BLaER1 treated with 17β-estradiol and CSF1 and Interleukin-3, amounts not matched to agents 10 nM and 100 nM (cell line): ENCODE measurements around the gene LIMD2.
A peak's percentile ranks its signal among the peaks of the same experiment; 100 is the strongest.

ENCODE experiments used
- H3K27ac ChIP-seq, 11 experiments: shearing (Covaris generic); formaldehyde crosslinking; 2 replicates each; pipeline ENCODE4 v1.8.1; 2022
- H3K27me3 ChIP-seq, 11 experiments: shearing (Covaris generic); formaldehyde crosslinking; 2 replicates each; pipeline ENCODE4 v1.8.1; 2022
- H3K36me3 ChIP-seq, 11 experiments: shearing (Covaris generic); formaldehyde crosslinking; 2 replicates each; pipeline ENCODE4 v1.8.1; 2022
- H3K4me1 ChIP-seq, 10 experiments: shearing (Covaris generic); formaldehyde crosslinking; 2 replicates each; pipeline ENCODE4 v1.8.1; 2022
- H3K4me2 ChIP-seq, 11 experiments: shearing (Covaris generic); formaldehyde crosslinking; 2 replicates each; pipeline ENCODE4 v1.8.1; 2022
- H3K4me3 ChIP-seq, 10 experiments: shearing (Covaris generic); formaldehyde crosslinking; 2 replicates each; pipeline ENCODE4 v1.8.1; 2022
- H3K9ac ChIP-seq, 11 experiments: shearing (Covaris generic); formaldehyde crosslinking; 2 replicates each; pipeline ENCODE4 v1.8.1; 2022
- H3K9me3 ChIP-seq, 11 experiments: shearing (Covaris generic); formaldehyde crosslinking; replicated peaks in 1 of 11; 2 replicates each; pipeline ENCODE4 v1.8.1; 2022
- H4K20me1 ChIP-seq, 11 experiments: shearing (Covaris generic); formaldehyde crosslinking; 2 replicates each; pipeline ENCODE4 v1.8.1; 2022
- Cebpa-rat ChIP-seq, 11 experiments: shearing (Covaris generic); IDR thresholded peaks; 2 replicates each; pipeline ENCODE4 v1.8.1; 2022

The LIMD2 gene

GRCh38 chr17:63682441-63682840 is 17.5 kb downstream of the LIMD2 start:
- Histone ChIP-seq H3K4me2 (peak overlapping the region in 1 of 11 experiments; percentile 4; a peak in 2 of 22 replicates), H3K27ac (no peak overlapping the region), H4K20me1 (peaks cover 0 to 61% (median 3%) of the 10 kb centered on the region in 11 experiments; a peak in 6 of 22 replicates)

GRCh38 chr17:63681530-63681929 is 18.4 kb downstream of the LIMD2 start:
- TF ChIP-seq Cebpa-rat (IDR thresholded peaks at IDR 0.05), result no peak
- no peak overlapping the region for H3K27ac ChIP-seq
- no peaks in the 10 kb centered on the region for H3K27me3 ChIP-seq
- no peak overlapping the region for H3K9ac ChIP-seq
- peaks cover 0 to 66% (median 4%) of the 10 kb centered on the region in 11 experiments; a peak in 7 of 22 replicates for H4K20me1 ChIP-seq
- H3K4me1 ChIP-seq, result peaks cover 0 to 18% (median 0%) of the 10 kb centered on the region in 10 experiments; a peak in 3 of 20 replicates
- peaks cover 86 to 100% (median 100%) of the 10 kb centered on the region in 11 experiments for H3K36me3 ChIP-seq
- H3K9me3 ChIP-seq, result peaks cover 11 to 19% (median 15%) of the 10 kb centered on the region in 11 experiments; a peak in 21 of 22 replicates
- H3K4me3 ChIP-seq, result no peak overlapping the region
- peak overlapping the region in 1 of 11 experiments; percentile 4; a peak in 1 of 22 replicates for H3K4me2 ChIP-seq

More at GRCh38 chr17:63682441-63682840, 17.5 kb downstream of the LIMD2 start:
- peaks cover 11 to 19% (median 15%) of the 10 kb centered on the region in 11 experiments; a peak in 21 of 22 replicates for H3K9me3 ChIP-seq
- no peak overlapping the region for H3K9ac ChIP-seq
- H3K4me3 ChIP-seq, result no peak overlapping the region
- H3K36me3 ChIP-seq, result peaks cover 77 to 100% (median 96%) of the 10 kb centered on the region in 11 experiments
- peaks cover 0 to 18% (median 0%) of the 10 kb centered on the region in 10 experiments; a peak in 3 of 20 replicates for H3K4me1 ChIP-seq
- no peaks in the 10 kb centered on the region for H3K27me3 ChIP-seq
- no peak for TF ChIP-seq Cebpa-rat (IDR thresholded peaks at IDR 0.05)

GRCh38 chr17:63680700-63681099 is 19.2 kb downstream of the LIMD2 start:
- H3K9me3 ChIP-seq, result peaks cover 11 to 19% (median 15%) of the 10 kb centered on the region in 11 experiments; a peak in 21 of 22 replicates
- H3K4me3 ChIP-seq, result no peak overlapping the region
- H3K27ac ChIP-seq, result no peak overlapping the region
- no peak overlapping the region for H3K4me2 ChIP-seq
- no peak for TF ChIP-seq Cebpa-rat (IDR thresholded peaks at IDR 0.05)
- no peaks in the 10 kb centered on the region for H3K27me3 ChIP-seq
- peaks cover 87 to 100% (median 99%) of the 10 kb centered on the region in 11 experiments for H3K36me3 ChIP-seq
- no peak overlapping the region for H3K9ac ChIP-seq
- peaks cover 0 to 66% (median 5%) of the 10 kb centered on the region in 11 experiments; a peak in 9 of 22 replicates for H4K20me1 ChIP-seq
- peaks cover 0 to 27% (median 3%) of the 10 kb centered on the region in 10 experiments; a peak in 8 of 20 replicates for H3K4me1 ChIP-seq

DNA sequence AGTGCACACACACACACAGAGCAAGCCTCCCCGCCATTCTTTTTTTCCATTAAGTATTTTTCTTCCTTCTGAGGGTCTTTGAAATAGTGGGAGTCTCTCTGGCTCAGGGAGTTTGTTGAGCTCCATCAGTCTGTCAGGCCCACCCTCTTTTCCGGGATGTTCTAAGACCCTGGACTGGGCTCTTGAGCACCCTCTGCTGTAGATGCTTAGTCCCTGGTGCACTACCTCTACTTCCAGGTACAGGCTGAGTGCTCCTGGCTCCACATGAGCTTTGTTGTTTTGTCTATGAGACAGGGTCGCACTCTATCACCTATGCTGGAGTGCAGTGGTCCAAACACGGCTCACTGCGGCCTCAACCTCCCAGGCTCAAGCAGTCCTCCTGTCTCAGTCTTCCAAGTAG is 20.7 kb downstream of the LIMD2 start:
- H4K20me1 ChIP-seq, result peaks cover 0 to 74% (median 12%) of the 10 kb centered on the region in 11 experiments; a peak in 10 of 22 replicates
- H3K27me3 ChIP-seq, result no peaks in the 10 kb centered on the region
- H3K9ac ChIP-seq, result no peak overlapping the region
- H3K4me3 ChIP-seq, result no peak overlapping the region
- no peak overlapping the region for H3K4me2 ChIP-seq
- H3K27ac ChIP-seq, result no peak overlapping the region
- H3K4me1 ChIP-seq, result peaks cover 0 to 42% (median 12%) of the 10 kb centered on the region in 10 experiments; a peak in 10 of 20 replicates
- H3K9me3 ChIP-seq, result peaks cover 11 to 19% (median 15%) of the 10 kb centered on the region in 11 experiments; a peak in 21 of 22 replicates
- no peak for TF ChIP-seq Cebpa-rat (IDR thresholded peaks at IDR 0.05)
- H3K36me3 ChIP-seq, result peaks cover 82 to 100% (median 97%) of the 10 kb centered on the region in 11 experiments

- Histone ChIP-seq H3K9me3 (peaks cover under 1 to 6% (median 3%) of the 10 kb centered on the region in 11 experiments; a peak in 20 of 22 replicates), H3K27me3 (no peaks in the 10 kb centered on the region), H4K20me1 (peaks cover 0 to 86% (median 12%) of the 10 kb centered on the region in 11 experiments; a peak in 10 of 22 replicates), H3K4me3 (no peak overlapping the region), H3K4me2 (no peak overlapping the region), H3K36me3 (peaks cover 79 to 100% (median 92%) of the 10 kb centered on the region in 11 experiments), H3K27ac (no peak overlapping the region), H3K4me1 (peaks cover 0 to 27% (median 12%) of the 10 kb centered on the region in 10 experiments; a peak in 10 of 20 replicates), H3K9ac (no peak overlapping the region)
- no peak for TF ChIP-seq Cebpa-rat (IDR thresholded peaks at IDR 0.05)
These were observed 23.3 kb downstream of the LIMD2 start for GRCh38 chr17:63676584-63676983.

GRCh38 chr17:63675607-63676546 is 24.0 kb downstream of the LIMD2 start:
- Histone ChIP-seq H3K4me3 (no peak overlapping the region), H3K27ac (peak overlapping the region in 1 of 11 experiments; percentile 24; a peak in 1 of 22 replicates), H3K4me1 (peaks cover 0 to 25% (median 12%) of the 10 kb centered on the region in 10 experiments; a peak in 10 of 20 replicates), H3K27me3 (no peaks in the 10 kb centered on the region), H4K20me1 (peaks cover 0 to 86% (median 12%) of the 10 kb centered on the region in 11 experiments; a peak in 10 of 22 replicates), H3K9me3 (no peaks in the 10 kb centered on the region), H3K9ac (peak overlapping the region in 2 of 11 experiments; percentile 45 to 53; a peak in 3 of 22 replicates), H3K4me2 (peak overlapping the region in 4 of 11 experiments; percentile 15 to 82 (median 42); a peak in 7 of 22 replicates), H3K36me3 (peaks cover 76 to 100% (median 91%) of the 10 kb centered on the region in 11 experiments)
- TF ChIP-seq Cebpa-rat (IDR thresholded peaks at IDR 0.05), result no peak

GRCh38 chr17:63675231-63675606 is 24.7 kb downstream of the LIMD2 start:
- peak overlapping the region in 4 of 11 experiments; percentile 15 to 82 (median 42); a peak in 6 of 22 replicates for H3K4me2 ChIP-seq
- no peak overlapping the region for H3K4me3 ChIP-seq
- H3K9ac ChIP-seq, result peak overlapping the region in 2 of 11 experiments; percentile 45 to 53; a peak in 3 of 22 replicates
- peaks cover 0 to 88% (median 13%) of the 10 kb centered on the region in 11 experiments; a peak in 10 of 22 replicates for H4K20me1 ChIP-seq
- no peak for TF ChIP-seq Cebpa-rat (IDR thresholded peaks at IDR 0.05)
- H3K36me3 ChIP-seq, result peaks cover 75 to 100% (median 91%) of the 10 kb centered on the region in 11 experiments
- no peaks in the 10 kb centered on the region for H3K27me3 ChIP-seq
- peak overlapping the region in 1 of 11 experiments; percentile 24; a peak in 1 of 22 replicates for H3K27ac ChIP-seq
- no peaks in the 10 kb centered on the region for H3K9me3 ChIP-seq
- H3K4me1 ChIP-seq, result peaks cover 0 to 25% (median 12%) of the 10 kb centered on the region in 10 experiments; a peak in 10 of 20 replicates

- H3K4me1 ChIP-seq, result peaks cover 0 to 36% (median 12%) of the 10 kb centered on the region in 10 experiments; a peak in 10 of 20 replicates
- H3K27me3 ChIP-seq, result no peaks in the 10 kb centered on the region
- no peak for TF ChIP-seq Cebpa-rat (IDR thresholded peaks at IDR 0.05)
- H3K4me2 ChIP-seq, result no peak overlapping the region
- peaks cover 0 to 91% (median 16%) of the 10 kb centered on the region in 11 experiments; a peak in 10 of 22 replicates for H4K20me1 ChIP-seq
- H3K4me3 ChIP-seq, result no peak overlapping the region
- H3K27ac ChIP-seq, result no peak overlapping the region
- H3K9ac ChIP-seq, result no peak overlapping the region
- H3K36me3 ChIP-seq, result peaks cover 82 to 100% (median 92%) of the 10 kb centered on the region in 11 experiments
- H3K9me3 ChIP-seq, result no peaks in the 10 kb centered on the region
These were observed 27.1 kb downstream of the LIMD2 start for GRCh38 chr17:63672856-63673255.
